ENCODE data around the gene POT1.

The POT1 gene

DNA sequence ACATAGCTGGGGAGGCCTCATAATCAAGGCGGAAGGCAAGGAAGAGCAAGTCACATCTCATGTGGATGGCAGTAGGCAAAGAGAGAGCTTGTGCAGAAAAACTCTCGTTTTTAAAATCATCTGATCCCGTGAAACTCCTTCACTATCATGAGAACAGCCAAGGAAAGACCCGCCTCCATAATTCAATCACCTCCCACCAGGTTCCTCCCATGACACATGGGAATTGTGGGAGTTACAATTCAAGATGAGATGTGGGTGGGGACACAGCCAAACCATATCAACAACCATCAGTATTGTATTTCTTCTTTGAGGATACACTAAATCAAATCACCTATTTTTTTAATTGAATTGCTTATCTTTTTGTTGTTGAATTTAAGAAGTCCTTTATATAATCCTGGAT lies 16.7 kb downstream of the POT1 start:
- DNase-seq (ENCODE audit: low read depth), result no peak

DNA sequence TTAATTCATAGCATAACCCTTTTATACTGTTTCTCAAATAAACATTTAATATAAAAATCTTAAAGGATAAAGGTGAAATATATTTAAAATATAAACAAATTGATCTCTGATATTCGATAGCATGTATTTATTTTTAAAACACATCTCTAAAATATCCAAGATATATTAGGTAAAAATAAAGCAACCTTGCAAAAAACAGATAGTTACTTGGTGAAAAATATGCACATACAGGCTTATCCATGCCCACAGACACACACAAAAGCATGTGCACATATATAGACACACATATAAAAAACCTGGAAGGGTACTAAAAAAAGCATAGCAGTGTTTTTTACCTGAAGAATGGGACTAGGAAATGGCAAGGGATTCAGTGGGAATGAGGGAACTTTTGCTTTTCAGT lies 19.8 kb downstream of the POT1 start:
- DNase-seq (ENCODE audit: low read depth), result no peak

DNA sequence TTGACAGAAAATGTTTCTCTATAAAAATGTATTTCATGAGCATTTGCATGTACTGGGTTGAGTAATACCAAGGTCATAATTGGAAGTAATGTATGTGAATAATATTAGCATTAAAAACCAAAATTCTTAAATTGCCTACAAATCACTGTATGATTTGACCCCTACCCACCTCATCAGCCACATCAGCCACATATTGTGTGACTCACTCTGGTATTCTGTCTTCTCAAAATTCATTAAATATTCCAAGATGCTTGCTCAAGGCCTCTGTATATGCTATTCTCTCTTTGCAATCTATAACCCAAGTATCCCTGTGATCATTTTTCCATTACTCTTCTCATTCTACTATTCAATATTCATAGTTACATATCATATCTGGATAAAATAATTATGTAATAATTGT lies 21.4 kb downstream of the POT1 start:
- DNase-seq (ENCODE audit: low read depth), result no peak

DNA sequence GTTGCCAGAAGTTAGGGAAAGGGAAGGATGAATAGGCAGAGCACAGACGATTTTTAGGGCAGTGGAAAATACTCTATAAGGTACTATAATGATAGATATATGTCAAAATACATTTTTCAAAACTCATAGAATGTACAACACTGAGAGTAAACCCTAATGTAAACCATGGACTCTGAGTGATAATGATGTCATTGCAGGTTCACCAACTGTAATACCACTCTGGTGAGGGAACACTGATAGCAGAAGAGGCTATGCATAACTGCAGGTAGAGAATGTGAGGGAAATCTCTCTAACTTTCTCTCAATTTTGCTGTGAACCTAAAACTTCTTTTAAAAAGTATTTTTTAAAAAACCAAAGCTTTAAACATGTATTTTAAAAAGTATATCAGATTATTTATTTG lies 22.1 kb downstream of the POT1 start:
- no peak for DNase-seq (ENCODE audit: low read depth)

DNA sequence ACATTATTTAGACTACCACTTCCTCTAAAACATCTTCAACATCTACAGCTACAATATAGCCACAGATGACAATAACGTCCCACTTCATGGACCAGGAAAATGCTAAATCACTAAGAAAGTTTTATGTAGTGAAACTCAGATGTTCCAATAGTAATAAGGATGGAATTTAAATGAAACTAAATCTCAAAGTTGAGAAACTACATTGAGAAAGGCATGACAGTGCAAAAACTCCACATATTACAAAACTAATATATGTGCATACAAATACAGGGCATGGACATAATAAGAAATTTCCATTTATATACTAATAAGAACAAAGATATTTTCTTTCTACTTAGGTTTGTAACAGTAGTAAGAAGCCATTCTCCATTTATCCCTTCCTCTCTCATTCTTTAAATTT lies 31.1 kb downstream of the POT1 start:
- DNase-seq (ENCODE audit: low read depth), result no peak

DNA sequence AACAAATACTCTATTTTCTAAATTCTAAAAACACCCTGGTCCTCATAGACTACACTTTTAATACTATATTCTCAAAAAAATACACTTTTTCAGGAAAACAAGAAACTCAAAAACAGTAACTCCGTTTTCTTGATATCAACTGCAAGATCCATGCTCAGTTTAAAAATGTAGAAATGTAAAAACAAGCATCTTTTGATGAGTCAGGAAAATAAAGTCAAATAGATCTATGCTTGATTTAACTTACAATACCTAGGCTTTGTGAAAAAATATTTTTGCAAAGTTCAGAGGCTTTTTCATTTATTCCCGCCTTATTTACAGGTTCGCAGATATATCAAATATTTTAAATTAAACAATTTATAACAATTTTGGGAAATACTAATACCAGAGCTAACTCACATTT lies 33.6 kb downstream of the POT1 start:
- DNase-seq (ENCODE audit: low read depth), result no peak

DNA sequence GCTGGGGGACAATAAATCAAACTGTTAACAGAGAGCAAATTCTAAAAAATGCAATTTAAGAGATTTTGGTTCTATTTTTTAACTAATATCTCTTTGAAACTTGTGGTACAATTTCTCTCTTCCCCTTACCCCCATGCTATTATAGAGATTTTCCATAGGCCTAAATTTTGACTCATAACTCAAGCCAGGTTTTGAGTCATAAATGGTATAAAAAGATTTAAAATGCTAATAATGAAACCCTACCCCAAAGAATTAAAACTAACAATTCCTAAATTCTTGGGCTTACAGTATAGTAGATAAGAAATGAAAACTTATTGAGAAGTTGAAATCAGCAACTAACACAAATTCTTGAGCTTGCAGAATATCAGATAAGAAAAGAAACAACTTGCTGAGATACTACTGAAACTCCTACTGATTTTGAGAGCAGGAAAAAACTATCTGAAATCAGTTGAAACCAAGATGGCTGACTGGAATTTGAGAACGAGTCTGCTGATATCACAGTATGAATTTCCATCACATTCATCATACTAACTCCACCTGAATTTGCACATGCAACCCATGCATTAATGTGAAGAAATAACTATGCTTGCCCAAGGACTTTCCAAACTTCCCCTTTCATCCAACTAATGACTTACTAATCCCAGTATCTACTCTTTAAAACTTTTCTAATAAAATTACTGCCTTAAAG lies 36.3 kb downstream of the POT1 start:
- no peak for DNase-seq (ENCODE audit: low read depth)

DNA sequence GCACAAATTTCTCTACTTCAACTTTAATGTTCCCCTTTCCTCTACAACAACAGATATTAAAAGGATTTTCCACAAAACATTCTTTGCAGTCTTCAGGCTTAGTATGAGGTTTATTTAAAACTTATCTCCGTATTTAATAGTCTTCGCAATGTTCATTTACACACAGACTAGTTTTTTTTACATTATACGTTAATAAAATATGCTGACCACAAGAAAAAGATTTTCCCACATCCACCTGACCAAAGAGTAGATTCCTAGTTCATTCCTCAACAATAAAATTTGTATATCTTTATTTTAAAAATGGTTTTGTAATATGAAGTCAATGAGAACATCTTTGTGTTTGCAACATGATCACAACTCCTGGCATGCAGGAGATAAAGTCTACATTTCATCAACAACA lies 42.4 kb downstream of the POT1 start:
- no peak for DNase-seq (ENCODE audit: low read depth)

DNA sequence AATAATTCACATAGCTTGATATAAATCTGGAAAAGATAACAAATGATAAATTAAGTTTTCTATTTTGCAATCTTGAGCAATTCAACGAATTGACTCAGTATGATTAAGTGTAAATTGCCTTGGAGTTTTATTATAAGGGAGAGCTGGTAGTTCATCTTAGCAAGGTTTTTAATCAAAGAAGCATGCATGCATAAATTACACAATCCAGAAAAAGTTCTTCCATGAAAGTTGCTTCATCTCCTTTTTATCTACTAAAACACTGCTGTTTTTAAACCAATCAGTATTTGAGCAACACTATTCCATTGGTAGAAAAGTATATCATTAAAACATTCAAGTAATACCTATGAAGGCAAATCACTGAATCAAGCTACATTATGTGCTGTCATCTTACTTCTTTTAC lies 47.6 kb downstream of the POT1 start:
- DNase-seq (ENCODE audit: low read depth), result no peak

DNA sequence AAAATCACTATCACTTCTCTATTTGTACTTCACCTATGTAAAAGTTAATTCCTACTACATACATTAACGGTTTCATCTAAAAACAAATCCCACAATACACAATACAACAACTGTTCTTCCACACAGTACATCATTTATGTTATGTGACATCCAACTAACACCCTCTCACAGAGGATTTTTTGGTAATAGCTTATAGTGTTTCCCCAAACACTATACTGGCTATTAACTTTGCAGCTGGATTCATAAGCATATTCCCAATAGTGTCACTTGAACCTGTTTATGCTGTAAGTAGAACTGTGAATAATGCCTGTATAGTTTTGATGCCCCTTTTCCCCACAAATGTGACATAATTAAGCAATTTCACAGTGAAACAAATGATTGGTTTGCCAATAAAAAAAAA lies 49.9 kb downstream of the POT1 start:
- DNase-seq (ENCODE audit: low read depth), result no peak

DNA sequence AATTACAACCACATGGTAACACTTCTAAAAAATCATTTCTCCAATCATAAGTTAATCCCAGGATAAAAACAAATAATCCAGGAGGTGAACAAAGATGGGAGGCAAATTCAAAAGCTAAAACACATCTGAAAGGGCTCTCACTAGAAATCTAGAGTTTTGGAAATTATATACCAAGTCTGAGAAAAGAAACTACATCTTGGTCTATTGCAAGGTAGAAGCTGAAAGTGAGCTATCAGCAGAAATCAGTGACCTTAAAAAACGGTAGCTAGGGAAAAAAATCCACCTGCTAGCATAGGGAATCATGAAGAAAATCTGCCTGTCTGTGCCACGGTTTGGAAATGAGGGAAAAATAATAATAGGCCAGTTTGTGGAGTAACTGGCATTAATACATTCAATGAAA lies 50.5 kb downstream of the POT1 start:
- DNase-seq (ENCODE audit: low read depth), result no peak

DNA sequence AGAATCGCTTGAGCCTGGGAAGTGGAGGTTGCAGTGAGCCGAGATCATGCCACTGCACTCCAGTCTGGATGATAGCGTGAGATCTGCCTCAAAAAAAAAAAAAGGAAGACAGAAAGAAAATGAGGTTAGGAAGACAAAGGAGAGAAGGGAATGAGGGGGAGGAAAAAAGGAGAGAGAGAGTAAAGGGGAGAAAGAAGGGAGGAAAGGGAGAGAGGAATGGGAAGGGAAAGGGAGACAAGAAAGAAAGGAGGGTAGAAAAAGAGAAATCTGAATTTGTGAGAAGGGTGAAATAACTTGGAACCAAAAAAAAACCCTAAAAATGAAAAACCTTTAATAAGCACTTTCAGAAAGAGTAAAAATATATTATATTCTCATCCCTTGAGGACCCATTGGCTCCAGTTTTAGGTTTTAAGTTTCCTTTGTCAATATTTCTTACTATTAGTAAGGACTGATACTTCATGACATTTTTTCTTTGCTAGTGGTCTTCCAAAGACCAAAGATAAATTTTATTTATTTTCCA lies 54.9 kb downstream of the POT1 start:
- no peak for DNase-seq (ENCODE audit: low read depth)

DNA sequence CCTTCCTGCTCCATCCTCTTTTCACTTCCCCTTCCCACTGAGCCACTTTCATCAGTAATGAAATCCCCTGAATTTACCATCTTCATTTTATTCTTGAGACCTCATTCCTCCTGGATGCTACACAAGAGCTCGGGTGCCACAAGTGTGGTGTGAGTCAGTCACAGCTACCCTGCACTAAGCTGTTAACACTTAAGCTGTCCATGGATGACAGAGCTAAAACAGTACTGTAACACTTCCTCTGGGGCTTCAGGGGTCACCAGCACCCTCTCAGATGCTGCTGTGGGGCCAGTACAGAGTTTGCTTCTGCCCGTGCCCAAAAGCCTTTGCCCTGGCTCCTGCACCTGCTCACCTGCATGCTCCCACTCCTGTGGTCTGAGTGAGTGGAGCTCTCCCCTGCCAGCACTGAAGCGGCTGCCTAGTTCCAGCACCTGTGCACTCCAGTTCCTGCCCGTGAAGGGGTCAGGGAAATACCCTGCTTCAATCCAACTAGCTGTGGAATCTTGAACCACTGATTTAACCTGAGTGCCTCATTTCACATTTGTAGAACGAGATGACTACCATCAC lies 71.9 kb downstream of the POT1 start:
- DNase-seq (ENCODE audit: low read depth), result no peak

DNA sequence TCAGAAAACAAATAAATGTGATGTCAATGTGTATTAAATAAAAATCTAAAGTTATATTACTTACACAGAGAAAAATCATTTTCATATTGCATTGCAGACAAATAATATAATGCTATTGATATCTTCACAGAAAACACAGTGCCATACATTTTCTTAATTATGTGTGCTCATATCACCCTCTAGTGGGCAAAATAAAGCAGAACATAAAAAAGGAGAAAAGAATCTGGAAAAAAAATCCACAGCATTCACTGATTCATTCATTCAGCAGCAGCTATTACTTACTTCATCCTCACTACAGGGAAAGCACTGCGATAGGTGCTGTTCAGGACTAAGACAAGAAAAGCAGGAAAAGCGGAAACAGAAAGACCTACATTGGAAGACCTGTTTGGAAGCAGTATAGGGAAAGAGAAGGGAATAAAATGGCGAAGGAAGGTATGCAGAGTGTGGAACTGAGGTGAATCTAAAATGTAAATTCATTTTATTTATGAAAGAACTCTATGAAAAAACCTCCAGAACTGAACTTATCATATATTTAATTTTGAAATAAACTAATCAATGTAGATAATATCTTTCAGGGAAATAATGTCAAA lies 73.2 kb downstream of the POT1 start:
- DNase-seq (ENCODE audit: low read depth), result no peak

DNA sequence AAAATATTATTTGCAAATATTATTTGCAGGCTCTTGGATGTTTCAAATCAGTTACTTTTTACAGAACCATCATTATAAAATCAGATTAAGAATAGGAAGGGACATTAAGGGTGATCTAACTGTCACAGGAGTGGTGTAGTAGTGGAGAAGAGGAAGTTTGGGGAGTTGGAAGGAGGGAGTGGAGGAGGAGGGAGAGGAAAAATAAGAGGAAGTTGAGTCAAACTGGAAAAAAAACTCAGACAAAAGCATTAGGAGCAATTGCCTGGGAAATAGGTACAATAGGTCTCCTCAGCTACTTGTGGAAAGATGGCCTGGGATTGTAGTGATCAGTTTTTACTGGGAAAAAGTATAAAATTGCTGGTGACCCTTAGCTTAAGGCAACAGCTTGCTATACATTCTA lies 86.3 kb downstream of the POT1 start:
- DNase-seq (ENCODE audit: low read depth), result no peak

DNA sequence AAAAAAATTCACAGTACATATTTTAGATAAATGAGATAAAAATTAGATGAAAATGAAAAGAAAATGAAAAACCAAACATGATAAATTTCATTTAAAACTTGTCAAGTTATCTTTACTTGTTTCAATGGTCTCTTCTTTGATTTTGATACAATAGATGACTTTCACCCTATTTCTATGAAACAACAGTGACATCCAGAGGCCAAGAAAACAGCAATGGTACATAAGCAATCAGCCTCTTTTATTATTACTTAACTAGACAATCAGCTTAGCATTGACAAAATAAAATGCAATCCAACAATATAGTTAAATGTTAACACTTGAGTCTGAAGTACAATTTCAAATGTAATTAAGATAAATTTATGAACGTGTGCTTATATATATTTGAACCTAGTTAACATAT lies 89.2 kb downstream of the POT1 start:
- no peak for DNase-seq (ENCODE audit: low read depth)

DNA sequence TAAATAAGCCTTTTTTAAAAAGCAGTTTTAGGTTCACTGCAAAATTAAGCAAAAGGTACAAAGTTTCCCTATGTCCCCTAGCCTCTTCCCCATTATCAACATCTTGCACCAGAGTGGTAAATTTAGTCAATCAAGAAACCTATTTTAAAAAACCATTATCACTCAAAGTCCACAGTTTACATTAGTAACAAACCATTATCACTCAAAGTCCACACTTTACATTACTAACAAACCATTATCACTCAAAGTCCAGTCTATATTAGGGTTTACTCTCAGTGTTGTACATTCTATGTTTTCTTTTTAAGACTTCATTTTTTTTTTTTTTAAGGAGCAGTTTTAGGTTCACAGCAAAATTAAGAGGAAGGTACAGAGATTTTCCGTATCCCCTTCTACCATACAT lies 89.9 kb downstream of the POT1 start:
- no peak for DNase-seq (ENCODE audit: low read depth)

DNA sequence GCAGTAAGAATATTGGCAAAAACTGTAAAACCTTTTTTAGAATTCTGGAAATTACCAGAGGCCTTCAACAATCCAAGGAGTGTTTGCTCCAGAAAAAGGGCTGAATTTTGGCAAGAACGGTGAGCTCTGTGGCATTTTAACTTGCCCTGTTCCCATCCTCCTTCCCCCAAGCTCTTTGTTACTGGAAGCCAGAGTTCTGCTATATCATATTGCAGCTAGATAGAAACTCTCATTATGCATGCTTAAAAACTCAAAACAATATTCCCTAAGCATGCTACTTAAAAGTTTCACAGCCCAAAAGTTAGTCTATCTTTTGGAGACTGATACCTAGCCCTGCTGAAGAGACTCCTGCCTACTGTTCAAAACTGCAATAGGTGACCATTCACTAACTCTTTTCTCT lies 93.5 kb downstream of the POT1 start:
- DNase-seq (ENCODE audit: low read depth), result no peak

DNA sequence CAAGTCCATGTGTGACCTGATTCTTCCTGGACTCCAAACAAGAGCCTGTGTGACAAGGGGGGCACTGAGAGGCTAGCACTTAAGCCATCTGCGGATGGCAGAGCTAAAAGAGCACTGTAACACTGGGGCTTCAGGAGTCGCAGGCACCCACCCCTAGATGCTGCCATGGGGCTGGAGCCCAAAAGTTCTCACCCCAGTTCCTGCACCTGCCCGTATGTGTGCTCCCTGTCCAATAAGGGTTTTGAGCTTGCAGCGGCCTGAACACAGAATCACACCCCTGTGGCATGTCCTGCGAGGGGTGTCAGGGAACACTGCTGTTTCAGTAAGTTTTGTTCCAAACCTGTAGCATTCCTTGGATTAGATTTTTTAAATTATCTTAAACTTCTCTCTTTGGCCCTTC lies 110.8 kb downstream of the POT1 start:
- DNase-seq (ENCODE audit: low read depth), result no peak

DNA sequence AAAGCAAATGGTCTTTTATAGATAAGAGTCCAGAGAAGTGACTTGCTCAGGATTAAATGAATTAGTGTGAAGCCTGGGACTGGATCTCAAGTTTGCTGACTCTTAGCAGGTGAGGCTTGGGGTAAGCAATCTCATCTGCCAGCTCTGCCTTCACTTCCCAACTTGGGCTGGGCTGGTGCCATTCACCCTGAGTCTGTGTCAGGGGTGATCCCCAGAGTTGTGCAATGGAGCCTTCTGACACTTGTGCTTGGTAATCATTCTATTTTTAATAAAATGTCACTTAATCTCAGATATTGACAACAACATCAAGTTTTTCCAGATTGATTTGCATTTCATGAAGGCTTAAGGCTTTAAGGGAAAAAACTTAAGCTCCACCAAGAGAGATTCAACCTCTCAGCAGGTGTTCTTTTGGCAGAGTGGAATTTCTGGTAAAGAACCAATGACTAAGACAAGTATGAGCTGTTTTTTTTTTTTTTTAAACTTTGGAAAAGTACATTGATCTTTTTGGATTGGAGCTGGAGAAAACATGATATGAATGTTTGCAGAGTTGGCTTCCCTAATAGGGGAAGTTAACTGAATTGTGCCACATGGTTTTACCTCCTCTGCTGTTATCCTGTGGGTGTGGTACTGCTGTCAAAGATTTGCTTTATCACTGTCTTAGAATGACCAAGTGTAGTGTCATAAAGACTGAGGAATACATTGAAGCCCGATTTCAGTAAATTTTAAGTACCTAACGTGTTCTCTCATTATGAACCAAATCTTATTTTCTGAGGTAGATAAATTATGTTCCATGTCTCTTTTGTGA lies 115.4 kb downstream of the POT1 start:
- no peak for DNase-seq (ENCODE audit: low read depth)

DNA sequence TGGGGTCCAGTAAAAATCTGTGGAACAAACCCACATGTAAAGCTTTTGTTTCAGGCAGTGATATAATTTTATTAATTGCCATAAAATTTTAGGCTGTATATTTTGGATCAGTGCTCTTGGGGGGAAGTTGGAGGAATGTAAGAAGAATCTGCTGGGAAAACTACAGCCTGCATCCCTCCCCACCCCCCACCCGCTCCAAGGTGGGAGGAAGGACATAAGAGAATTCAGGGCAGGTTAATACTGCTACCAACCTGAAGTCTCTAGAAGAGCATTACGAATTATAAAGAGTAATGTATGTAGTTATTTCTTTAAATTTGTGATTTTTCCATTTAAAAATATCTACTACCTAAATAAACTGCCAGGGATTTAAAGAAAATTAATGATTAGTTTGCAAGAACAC lies 116.9 kb downstream of the POT1 start:
- no peak for DNase-seq (ENCODE audit: low read depth)

DNA sequence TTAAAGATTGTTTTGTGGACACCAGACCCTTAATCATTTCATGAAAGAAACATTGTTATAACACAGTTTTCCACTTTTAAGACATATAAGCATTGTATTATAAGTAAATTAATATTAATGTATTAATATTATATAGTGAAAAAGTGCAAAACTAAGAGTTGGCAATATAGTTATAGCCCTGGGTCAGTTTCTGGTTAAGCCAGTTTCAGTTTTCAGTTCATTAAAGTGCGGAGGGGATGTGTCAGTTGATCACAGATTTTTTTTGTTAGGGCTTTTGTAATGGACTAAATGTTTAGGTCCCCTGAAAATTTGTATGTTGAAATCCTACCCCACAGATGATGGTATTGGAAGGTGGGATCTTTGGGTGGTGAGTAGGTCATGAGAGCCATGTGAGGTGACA lies 118.3 kb downstream of the POT1 start:
- no peak for DNase-seq (ENCODE audit: low read depth)

DNA sequence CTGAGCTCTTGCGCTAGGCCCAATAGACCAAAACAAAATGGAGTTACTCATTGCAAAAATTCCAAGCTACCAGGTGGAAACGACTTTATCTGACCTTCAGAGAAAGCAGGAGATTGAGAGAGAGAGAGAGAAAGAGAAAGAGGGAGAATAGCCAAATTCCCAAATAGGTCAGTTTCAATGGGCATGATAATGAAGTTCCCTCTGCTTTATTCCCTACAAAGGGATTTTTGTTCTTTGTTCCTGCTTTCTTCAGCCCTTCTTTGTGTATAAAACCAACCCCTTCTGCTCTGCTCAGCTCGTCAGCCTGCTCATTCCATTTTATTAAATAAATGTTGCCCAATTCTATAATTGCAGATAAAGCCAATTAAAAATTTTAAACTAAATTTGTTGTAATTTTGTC lies 119.0 kb downstream of the POT1 start:
- DNase-seq (ENCODE audit: low read depth), result no peak
